Trophoblast cell (in vitro differentiated cells and primary cell): ENCODE results near the gene ME2.

Source experiments
- DNase-seq, 2 donors: peaks; one replicate each; pipeline ENCODE4 v3.0.0-alpha.2; 2016
- H2AFZ ChIP-seq: 2 replicates; pipeline ENCODE4 v1.6.1; 2013; ENCODE audit warnings: low read length, moderate library complexity, mild to moderate bottlenecking; ENCODE audit not compliant: insufficient read depth, poor library complexity
- H2AK5ac ChIP-seq: 2 replicates; pipeline ENCODE4 v1.6.1; 2013; ENCODE audit warnings: mild to moderate bottlenecking, low read length
- H2BK120ac ChIP-seq: 2 replicates; pipeline ENCODE4 v1.6.1; 2013; ENCODE audit warnings: low read length, mild to moderate bottlenecking, moderate library complexity; ENCODE audit not compliant: insufficient read depth, poor library complexity
- H2BK12ac ChIP-seq: 2 replicates; pipeline ENCODE4 v1.6.1; 2013; ENCODE audit warnings: mild to moderate bottlenecking, low read length, moderate library complexity
- H2BK5ac ChIP-seq: 2 replicates; pipeline ENCODE4 v1.6.1; 2013; ENCODE audit warnings: low read length, low read depth, moderate library complexity, mild to moderate bottlenecking; ENCODE audit not compliant: poor library complexity
- H3K14ac ChIP-seq: 2 replicates; pipeline ENCODE4 v1.6.1; 2013; ENCODE audit warnings: mild to moderate bottlenecking, low read length
- H3K18ac ChIP-seq: 2 replicates; pipeline ENCODE4 v1.6.1; 2013; ENCODE audit warnings: mild to moderate bottlenecking, low read length
- H3K23ac ChIP-seq: 2 replicates; pipeline ENCODE4 v1.6.1; 2013; ENCODE audit warnings: low read length
- H3K27ac ChIP-seq: 2 replicates; pipeline ENCODE4 v1.5.1; 2013; ENCODE audit warnings: low read depth, mild to moderate bottlenecking, inconsistent platforms, low read length, moderate library complexity
- H3K27me3 ChIP-seq: 2 replicates; pipeline ENCODE4 v1.6.1; 2013; ENCODE audit warnings: inconsistent platforms, mild to moderate bottlenecking, low read length, moderate library complexity; ENCODE audit not compliant: insufficient read depth
- H3K36me3 ChIP-seq, 2 experiments: 1 replicate in 1 of 2; 2 replicates in 1 of 2; pipeline ENCODE4 v1.6.1; 2013; ENCODE audit warnings: low read length in 2 of 2, mild to moderate bottlenecking in 2 of 2, moderate library complexity in 1 of 2; ENCODE audit not compliant: insufficient read depth in 2 of 2, control insufficient read depth in 1 of 2
- H3K4ac ChIP-seq: 2 replicates; pipeline ENCODE4 v1.6.1; 2013; ENCODE audit warnings: low read depth, mild to moderate bottlenecking, low read length, moderate library complexity
- H3K4me1 ChIP-seq, 2 experiments: 1 replicate in 1 of 2; 2 replicates in 1 of 2; pipeline ENCODE4 v1.6.1; 2013; ENCODE audit warnings: low read length in 2 of 2, mild to moderate bottlenecking in 2 of 2, moderate library complexity in 1 of 2; ENCODE audit not compliant: insufficient read depth in 2 of 2, control insufficient read depth in 1 of 2
- H3K4me2 ChIP-seq: 2 replicates; pipeline ENCODE4 v1.6.1; 2013; ENCODE audit warnings: inconsistent platforms, mild to moderate bottlenecking, low read length, moderate library complexity
- H3K4me3 ChIP-seq: 2 replicates; pipeline ENCODE4 v1.5.1; 2013; ENCODE audit warnings: mild to moderate bottlenecking, low read depth, low read length, inconsistent platforms
- H3K79me1 ChIP-seq: one replicate; pipeline ENCODE4 v1.6.1; 2013; ENCODE audit warnings: low read length
- H3K79me2 ChIP-seq: 2 replicates; pipeline ENCODE4 v1.6.1; 2013; ENCODE audit warnings: low read length, mild to moderate bottlenecking; ENCODE audit not compliant: control insufficient read depth, insufficient read depth, poor library complexity
- H3K9ac ChIP-seq: 2 replicates; pipeline ENCODE4 v1.6.1; 2013; ENCODE audit warnings: mild to moderate bottlenecking, low read length
- H3K9me3 ChIP-seq: 2 replicates; pipeline ENCODE4 v1.6.1; 2013; ENCODE audit warnings: low read depth, mild to moderate bottlenecking, control low read depth, inconsistent platforms, low read length; ENCODE audit not compliant: insufficient read depth
- H4K12ac ChIP-seq: 2 replicates; pipeline ENCODE4 v1.6.1; 2013; ENCODE audit warnings: low read depth, mild to moderate bottlenecking, low read length, moderate library complexity
- H4K8ac ChIP-seq: 2 replicates; pipeline ENCODE4 v1.6.1; 2013; ENCODE audit warnings: low read depth, mild to moderate bottlenecking, low read length, moderate library complexity
- H4K91ac ChIP-seq: one replicate; pipeline ENCODE4 v1.6.1; 2013; ENCODE audit warnings: low read depth, mild to moderate bottlenecking, low read length, moderate library complexity
- WGBS: extraction: QIAGEN DNeasy Blood & Tissue Kit; methylation state at CpG from one replicate; pipeline ENCODE4 v1.1.7; 2013; ENCODE audit warnings: missing lambda C conversion rate; ENCODE audit not compliant: insufficient read length, insufficient coverage; ENCODE audit errors: extremely low coverage; 5-methylcytosine and 5-hydroxymethylcytosine counted together

ME2 gene

DNA sequence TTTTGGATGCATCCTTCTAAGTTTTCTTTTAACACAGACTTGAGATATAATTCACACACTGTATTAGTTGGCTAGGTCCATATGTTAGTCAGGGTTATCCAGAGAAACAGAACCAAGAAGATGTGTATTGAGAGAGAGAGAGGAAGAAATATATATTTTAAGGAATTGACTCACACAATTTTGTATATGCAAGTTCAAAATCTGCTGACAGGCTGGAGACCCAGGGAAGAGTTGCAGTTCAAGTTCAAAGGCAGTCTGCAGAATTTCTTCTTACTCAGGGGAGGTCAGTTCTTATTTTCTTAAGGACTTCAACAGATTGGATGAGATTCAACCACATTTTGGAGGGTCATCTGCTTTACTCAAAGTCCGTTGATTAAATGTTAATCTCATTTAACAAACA, 36.1 kb upstream of the ME2 start:
- no peak for DNase-seq
- H3K14ac ChIP-seq, result no peak overlapping the region
- no peak overlapping the region for H4K12ac ChIP-seq
- H3K4me2 ChIP-seq, result no peak overlapping the region
- no peak overlapping the region for H2BK12ac ChIP-seq
- no peak overlapping the region for H2BK120ac ChIP-seq
- no peak overlapping the region for H3K9ac ChIP-seq
- H3K9me3 ChIP-seq, result no peaks in the 10 kb centered on the region
- H3K36me3 ChIP-seq, result no peaks in the 10 kb centered on the region
- H3K27me3 ChIP-seq, result no peaks in the 10 kb centered on the region
- no peak overlapping the region for H4K91ac ChIP-seq
- H2BK5ac ChIP-seq, result no peak overlapping the region
- H3K4me3 ChIP-seq, result no peak overlapping the region
- H3K4me1 ChIP-seq, result no peaks in the 10 kb centered on the region
- no peak overlapping the region for H3K18ac ChIP-seq
- H3K4ac ChIP-seq, result no peak overlapping the region
- no peaks in the 10 kb centered on the region for H3K79me1 ChIP-seq
- no peak overlapping the region for H4K8ac ChIP-seq
- no peak overlapping the region for H3K23ac ChIP-seq
- no peak overlapping the region for H3K27ac ChIP-seq
- WGBS, result no CpG with 5 or more reads among the region's 1 CpG
- no peak overlapping the region for H2AK5ac ChIP-seq
- H2AFZ ChIP-seq, result no peak overlapping the region
- H3K79me2 ChIP-seq, result no peaks in the 10 kb centered on the region

DNA sequence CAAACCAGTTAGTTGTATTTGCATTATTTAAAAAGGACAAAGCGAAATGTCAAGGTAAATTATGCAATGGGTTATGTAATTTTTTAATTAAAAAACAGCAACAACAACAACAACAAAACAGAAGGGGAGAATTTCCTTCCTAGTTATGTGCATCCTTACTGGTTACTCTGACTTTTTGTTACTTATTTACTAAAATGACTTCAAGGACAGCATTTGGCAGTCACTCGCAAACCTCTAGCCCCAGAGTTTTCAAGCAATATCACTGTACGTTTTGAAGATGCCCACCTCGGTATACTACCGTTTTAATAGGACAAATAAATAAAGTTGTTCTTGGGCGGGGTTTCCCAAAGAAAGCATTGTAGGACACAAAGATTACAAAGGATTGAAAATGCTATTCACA, 34.4 kb upstream of the ME2 start:
- Histone ChIP-seq H4K8ac (no peak overlapping the region), H3K27me3 (no peaks in the 10 kb centered on the region), H2BK5ac (no peak overlapping the region), H3K4me2 (no peak overlapping the region), H3K14ac (no peak overlapping the region), H4K91ac (no peak overlapping the region), H3K4me3 (no peak overlapping the region), H3K79me2 (no peaks in the 10 kb centered on the region), H2BK120ac (no peak overlapping the region), H3K4me1 (no peaks in the 10 kb centered on the region), H3K27ac (no peak overlapping the region), H3K23ac (no peak overlapping the region), H3K18ac (no peak overlapping the region), H2AFZ (no peak overlapping the region), H2AK5ac (no peak overlapping the region), H3K79me1 (no peaks in the 10 kb centered on the region), H2BK12ac (no peak overlapping the region), H3K4ac (no peak overlapping the region), H4K12ac (no peak overlapping the region), H3K9me3 (no peaks in the 10 kb centered on the region), H3K9ac (no peak overlapping the region), H3K36me3 (no peaks in the 10 kb centered on the region)
- DNase-seq, result no peak
- WGBS, result no CpG with 5 or more reads among the region's 6 CpGs

DNA sequence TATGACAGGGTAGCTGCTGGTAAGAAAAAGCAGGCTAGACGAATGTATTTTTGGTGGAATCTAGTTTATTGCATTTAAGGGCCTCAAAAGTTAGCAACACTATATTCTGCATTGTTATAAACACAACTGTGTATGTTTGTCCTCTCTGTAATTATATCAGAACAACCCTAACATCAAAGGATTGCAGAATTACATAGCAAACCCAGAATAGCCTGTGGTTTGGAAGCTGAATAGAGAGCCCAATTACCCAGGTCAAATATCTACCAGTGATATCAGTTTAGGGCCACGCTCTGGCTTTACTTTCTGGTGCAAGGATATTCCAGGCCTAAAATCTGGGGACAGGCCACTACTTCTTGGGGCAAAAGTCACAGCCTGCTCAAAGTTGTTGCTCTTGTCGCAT, 34.0 kb upstream of the ME2 start:
- H3K23ac ChIP-seq, result no peak overlapping the region
- no peak overlapping the region for H3K9ac ChIP-seq
- no peak for DNase-seq
- no peaks in the 10 kb centered on the region for H3K79me1 ChIP-seq
- H3K4me2 ChIP-seq, result no peak overlapping the region
- no peak overlapping the region for H2BK12ac ChIP-seq
- no peak overlapping the region for H3K14ac ChIP-seq
- no CpG with 5 or more reads among the region's 3 CpGs for WGBS
- H4K8ac ChIP-seq, result no peak overlapping the region
- H3K4me1 ChIP-seq, result no peaks in the 10 kb centered on the region
- H4K12ac ChIP-seq, result no peak overlapping the region
- H3K27me3 ChIP-seq, result no peaks in the 10 kb centered on the region
- no peaks in the 10 kb centered on the region for H3K36me3 ChIP-seq
- H2BK120ac ChIP-seq, result no peak overlapping the region
- no peaks in the 10 kb centered on the region for H3K9me3 ChIP-seq
- H3K18ac ChIP-seq, result no peak overlapping the region
- no peak overlapping the region for H3K27ac ChIP-seq
- H2BK5ac ChIP-seq, result no peak overlapping the region
- H3K4ac ChIP-seq, result no peak overlapping the region
- H2AFZ ChIP-seq, result no peak overlapping the region
- H3K79me2 ChIP-seq, result no peaks in the 10 kb centered on the region
- H2AK5ac ChIP-seq, result no peak overlapping the region
- H3K4me3 ChIP-seq, result no peak overlapping the region
- H4K91ac ChIP-seq, result no peak overlapping the region

DNA sequence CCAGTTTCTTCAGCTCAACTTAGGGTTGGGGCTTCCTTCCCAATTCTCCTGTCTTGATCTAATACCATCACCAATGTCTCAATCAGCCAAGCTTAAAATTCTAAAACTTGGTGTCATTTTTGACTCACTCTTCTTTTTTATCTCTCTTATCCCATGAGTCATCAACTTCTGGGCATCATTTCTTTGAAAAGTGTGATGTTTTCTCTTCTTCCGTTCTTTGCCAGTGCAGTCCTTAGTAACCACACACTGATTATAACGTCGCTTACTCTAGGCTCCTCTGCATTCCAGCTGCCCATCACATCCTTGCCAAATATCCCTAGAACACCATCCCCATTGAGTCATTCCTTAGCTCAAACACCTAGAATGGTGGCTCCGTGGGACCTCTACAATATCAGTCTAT, 31.7 kb upstream of the ME2 start:
- WGBS, result no CpG with 5 or more reads among the region's 4 CpGs
- no peak overlapping the region for H3K18ac ChIP-seq
- H3K4me1 ChIP-seq, result no peaks in the 10 kb centered on the region
- H3K27ac ChIP-seq, result no peak overlapping the region
- no peak overlapping the region for H4K8ac ChIP-seq
- H2BK5ac ChIP-seq, result no peak overlapping the region
- H2BK12ac ChIP-seq, result no peak overlapping the region
- no peak overlapping the region for H3K23ac ChIP-seq
- no peaks in the 10 kb centered on the region for H3K27me3 ChIP-seq
- no peak overlapping the region for H2AK5ac ChIP-seq
- no peaks in the 10 kb centered on the region for H3K36me3 ChIP-seq
- no peak overlapping the region for H3K4me3 ChIP-seq
- no peak overlapping the region for H3K14ac ChIP-seq
- no peak overlapping the region for H2AFZ ChIP-seq
- no peak overlapping the region for H4K12ac ChIP-seq
- no peaks in the 10 kb centered on the region for H3K9me3 ChIP-seq
- H3K79me1 ChIP-seq, result no peaks in the 10 kb centered on the region
- DNase-seq, result peak; percentile 8 to 51
- H3K79me2 ChIP-seq, result no peaks in the 10 kb centered on the region
- no peak overlapping the region for H2BK120ac ChIP-seq
- H4K91ac ChIP-seq, result no peak overlapping the region
- H3K9ac ChIP-seq, result no peak overlapping the region
- H3K4me2 ChIP-seq, result no peak overlapping the region
- H3K4ac ChIP-seq, result no peak overlapping the region
